ENCODE results near the gene ICAM1.
A peak's percentile ranks its signal among the peaks of the same experiment; 100 is the strongest.

ICAM1 gene

DNA sequence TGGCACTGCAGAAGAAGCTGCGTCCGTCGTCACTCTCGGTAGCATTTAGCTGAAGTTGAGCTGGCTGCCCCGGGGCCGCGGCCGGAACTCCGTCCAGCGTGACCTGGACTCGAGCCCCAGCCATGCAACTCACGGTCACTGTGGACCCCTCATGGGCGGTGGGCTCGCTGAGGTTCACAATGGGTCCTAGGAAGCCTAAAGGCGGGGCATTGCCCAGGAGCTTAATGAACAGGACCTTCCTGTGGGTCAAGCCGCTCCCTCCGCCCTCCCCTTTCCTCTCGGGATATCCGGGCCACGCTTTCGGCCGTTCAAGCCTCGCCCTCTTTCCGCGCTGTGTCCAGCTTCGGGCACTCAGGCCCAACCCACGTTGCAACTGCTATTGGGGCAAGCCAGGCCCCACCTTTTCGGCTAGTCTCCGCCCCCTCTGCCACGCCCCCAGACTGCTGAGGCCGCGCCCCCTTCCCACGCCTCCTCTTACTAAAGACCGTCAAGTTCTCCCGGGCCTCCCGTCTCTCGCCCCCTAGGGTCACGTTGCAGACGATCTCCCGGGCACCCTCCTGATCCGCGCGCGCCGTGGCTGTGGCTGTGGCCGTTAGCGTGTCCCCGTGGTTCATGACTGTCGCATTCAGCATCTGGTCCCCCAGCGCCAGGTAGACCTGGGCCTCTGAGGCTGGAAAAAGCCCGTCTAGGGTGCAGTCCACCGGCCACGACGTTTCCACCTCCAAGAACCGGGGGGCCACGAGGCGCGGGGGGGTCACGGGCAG lies 63.9 kb downstream of the ICAM1 start:
- H3K4me3 ChIP-seq, result peak overlapping the region; percentile 53 to 86 (median 79)
- H3K27ac ChIP-seq, result peak overlapping the region in 16 of 21 experiments; percentile 6 to 89 (median 46)

DNA sequence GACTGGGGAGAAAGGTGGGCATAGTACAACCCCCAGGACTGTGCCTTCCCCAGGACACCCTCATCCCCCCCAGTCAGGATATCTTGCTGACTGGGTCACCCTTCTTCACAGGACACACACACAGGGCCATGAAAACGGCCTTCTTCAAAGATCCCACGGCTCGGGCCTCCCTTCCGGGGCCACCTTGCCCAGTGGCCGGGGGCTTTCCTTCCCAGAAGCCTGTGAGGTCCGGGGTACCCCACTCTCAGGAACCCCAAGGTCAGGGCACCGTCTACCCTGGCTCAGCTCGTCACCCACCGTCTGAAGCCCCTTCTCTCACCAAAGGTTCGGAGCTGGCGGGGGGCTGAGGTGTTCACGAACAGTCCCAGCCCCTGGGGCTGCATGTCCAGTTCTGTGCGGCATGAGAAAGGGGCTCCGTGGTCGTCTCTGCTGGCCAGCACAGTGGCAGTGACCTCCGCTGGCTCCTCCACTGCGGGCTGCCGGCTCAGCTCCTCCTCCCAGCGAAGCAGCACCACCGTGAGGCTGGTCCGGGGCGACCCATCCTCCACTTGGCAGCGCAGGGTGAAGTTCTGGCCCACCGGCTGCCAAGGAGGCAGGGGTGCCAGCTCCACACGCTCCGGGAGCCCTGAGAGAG lies 64.5 kb downstream of the ICAM1 start:
- Histone ChIP-seq H3K4me3 (peak overlapping the region in 2 of 7 experiments; percentile 79 to 86), H3K27ac (peak overlapping the region in 4 of 21 experiments; percentile 11 to 80 (median 20))

All from skin epidermis (tissue), 12 donors.